GM10847 (cell line): ENCODE results near the gene SETD3.

Experiments
- POLR2A ChIP-seq: IDR thresholded peaks from 2 replicates; pipeline ENCODE4 v1.6.1; 2011; ENCODE audit not compliant: insufficient read length; ENCODE audit errors: extremely low read depth

SETD3 gene

GRCh38 chr14:99391671-99392070 is 89.0 kb downstream of the SETD3 start:
- TF ChIP-seq POLR2A, result no peak

GRCh38 chr14:99389174-99389826 is 91.4 kb downstream of the SETD3 start:
- TF ChIP-seq POLR2A, result no peak

GRCh38 chr14:99388286-99388685 is 92.4 kb downstream of the SETD3 start:
- no peak for TF ChIP-seq POLR2A

- TF ChIP-seq POLR2A, result no peak
These were observed 92.8 kb downstream of the SETD3 start for GRCh38 chr14:99387880-99388279.

- TF ChIP-seq POLR2A, result no peak
These were observed 95.9 kb downstream of the SETD3 start for GRCh38 chr14:99384450-99385417.

- no peak for TF ChIP-seq POLR2A
These were observed 96.9 kb downstream of the SETD3 start for GRCh38 chr14:99383472-99384449.

GRCh38 chr14:99382781-99383471 is 97.7 kb downstream of the SETD3 start:
- TF ChIP-seq POLR2A, result no peak

- TF ChIP-seq POLR2A, result no peak
These were observed 98.6 kb downstream of the SETD3 start for GRCh38 chr14:99382071-99382470.

GRCh38 chr14:99381688-99382060 is 99.0 kb downstream of the SETD3 start:
- no peak for TF ChIP-seq POLR2A

GRCh38 chr14:99380991-99381687 is 99.5 kb downstream of the SETD3 start:
- TF ChIP-seq POLR2A, result no peak

- no peak for TF ChIP-seq POLR2A
These were observed 100.3 kb downstream of the SETD3 start for GRCh38 chr14:99380402-99380801.

GRCh38 chr14:99378782-99379214 is 101.9 kb downstream of the SETD3 start:
- TF ChIP-seq POLR2A, result no peak

GRCh38 chr14:99377951-99378350 is 102.7 kb downstream of the SETD3 start:
- TF ChIP-seq POLR2A, result no peak

- TF ChIP-seq POLR2A, result no peak
These were observed 105.7 kb downstream of the SETD3 start for GRCh38 chr14:99374964-99375363.

- TF ChIP-seq POLR2A, result no peak
These were observed 116.9 kb downstream of the SETD3 start for GRCh38 chr14:99363616-99364290.
